SU-DHL-6 (cell line): ENCODE measurements around the gene NPTXR.

ENCODE experiments used
- H2AFZ ChIP-seq: fragments of 200-600 bp; sonication (generic); 2 replicates; pipeline ENCODE4 v1.6.1; 2014; ENCODE audit warnings: low read depth, mild to moderate bottlenecking, moderate library complexity, mixed read lengths, antibody characterized with exemption, low read length; ENCODE audit not compliant: severe bottlenecking
- H3F3A ChIP-seq: fragments of 200-600 bp; shearing (Covaris generic); 2 replicates; pipeline ENCODE4 v1.6.0; 2016; ENCODE audit warnings: antibody characterized with exemption, mild to moderate bottlenecking; ENCODE audit not compliant: insufficient read depth
- H3K27ac ChIP-seq: fragments of 200-600 bp; sonication (generic); 2 replicates; pipeline ENCODE4 v1.5.1; 2016; ENCODE audit warnings: low read depth, mild to moderate bottlenecking, low read length, moderate library complexity, mixed read lengths
- H3K27me3 ChIP-seq: fragments of 200-600 bp; sonication (generic), shearing (Covaris generic); 2 replicates; pipeline ENCODE4 v1.6.0; 2014; ENCODE audit warnings: mild to moderate bottlenecking, low read length
- H3K36me3 ChIP-seq: fragments of 200-600 bp; sonication (generic); 2 replicates; pipeline ENCODE4 v1.6.1; 2014; ENCODE audit warnings: mild to moderate bottlenecking, low read length, mixed read lengths
- H3K4me2 ChIP-seq: fragments of 300-600, 200-600 bp; shearing (Covaris generic), sonication (generic); 2 replicates; pipeline ENCODE4 v1.6.0; 2014; ENCODE audit warnings: low read length, low read depth, mild to moderate bottlenecking; ENCODE audit not compliant: poor library complexity, severe bottlenecking
- H3K4me3 ChIP-seq: fragments of 200-600 bp; sonication (generic); 2 replicates; pipeline ENCODE4 v1.5.1; 2014; ENCODE audit warnings: antibody characterized with exemption, low read length, mild to moderate bottlenecking, mixed read lengths; ENCODE audit not compliant: insufficient read depth, poor library complexity, severe bottlenecking
- H3K79me2 ChIP-seq: fragments of 200-600 bp; sonication (generic); 2 replicates; pipeline ENCODE4 v1.6.1; 2014; ENCODE audit warnings: mild to moderate bottlenecking, low read length, moderate library complexity; ENCODE audit not compliant: insufficient read depth
- H3K9ac ChIP-seq: fragments of 200-600 bp; sonication (generic); 2 replicates; pipeline ENCODE4 v1.7.0; 2014; ENCODE audit warnings: mild to moderate bottlenecking, low read length
- H3K9me2 ChIP-seq: fragments of 200-600 bp; sonication (generic); replicated peaks from 2 replicates; pipeline ENCODE4 v1.6.1; 2014; ENCODE audit warnings: low read length; ENCODE audit not compliant: insufficient read depth
- H3K9me3 ChIP-seq: fragments of 200-600 bp; sonication (generic); 2 replicates; pipeline ENCODE4 v1.6.1; 2014; ENCODE audit warnings: low read length, mixed read lengths; ENCODE audit not compliant: insufficient read depth
- H4K20me1 ChIP-seq: fragments of 200-600 bp; sonication (generic); 2 replicates; pipeline ENCODE4 v1.6.1; 2014; ENCODE audit warnings: low read depth, mild to moderate bottlenecking, antibody characterized with exemption, low read length, moderate library complexity, mixed read lengths
- EZH2phosphoT487 ChIP-seq: fragments of 200-600 bp; sonication (generic), shearing (Covaris generic); conservative IDR thresholded peaks from 2 replicates; pipeline ENCODE4 v1.6.1; 2018; ENCODE audit warnings: mild to moderate bottlenecking, antibody characterized with exemption, low read length, moderate library complexity, mixed read lengths
- TF ChIP-seq, protein P1 (sequence below): fragments of 200-600 bp; sonication (generic); IDR thresholded peaks from one replicate; pipeline ENCODE4 v1.5.1; 2017; ENCODE audit warnings: antibody characterized with exemption, mild to moderate bottlenecking, low read length, moderate library complexity; ENCODE audit not compliant: insufficient read depth, poor library complexity, severe bottlenecking

NPTXR gene

DNA sequence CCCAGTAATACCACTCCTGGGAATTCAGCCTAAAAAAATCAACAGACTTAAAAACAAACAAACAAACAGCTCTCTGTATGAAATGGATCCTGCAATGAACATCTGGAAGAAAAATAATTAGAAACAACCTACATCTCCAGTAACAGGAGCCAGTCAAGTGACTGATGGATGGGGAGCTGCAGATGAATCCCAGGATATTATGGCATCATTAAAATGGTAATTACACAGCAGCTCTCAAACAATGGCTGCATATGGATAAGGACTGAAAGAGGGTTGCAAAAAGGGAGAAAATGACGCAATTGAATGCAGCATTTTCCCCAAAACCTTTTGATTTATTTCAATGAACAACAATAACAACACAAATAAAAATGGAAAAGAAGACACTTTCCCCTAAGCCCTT is 4.1 kb downstream of the NPTXR start:
- no peak overlapping the region for H3K4me2 ChIP-seq
- H3K27ac ChIP-seq = no peak overlapping the region
- no peak overlapping the region for H2AFZ ChIP-seq
- no peaks in the 10 kb centered on the region for H3F3A ChIP-seq
- no peaks in the 10 kb centered on the region for H3K36me3 ChIP-seq
- H3K79me2 ChIP-seq = no peaks in the 10 kb centered on the region
- H3K9me2 ChIP-seq = no peaks in the 10 kb centered on the region
- H3K4me3 ChIP-seq = no peak overlapping the region
- no peaks in the 10 kb centered on the region for H3K27me3 ChIP-seq
- no peaks in the 10 kb centered on the region for H3K9me3 ChIP-seq
- H4K20me1 ChIP-seq = no peaks in the 10 kb centered on the region
- no peak overlapping the region for H3K9ac ChIP-seq
- no peak for TF ChIP-seq EZH2phosphoT487
- TF ChIP-seq, protein P1, sequence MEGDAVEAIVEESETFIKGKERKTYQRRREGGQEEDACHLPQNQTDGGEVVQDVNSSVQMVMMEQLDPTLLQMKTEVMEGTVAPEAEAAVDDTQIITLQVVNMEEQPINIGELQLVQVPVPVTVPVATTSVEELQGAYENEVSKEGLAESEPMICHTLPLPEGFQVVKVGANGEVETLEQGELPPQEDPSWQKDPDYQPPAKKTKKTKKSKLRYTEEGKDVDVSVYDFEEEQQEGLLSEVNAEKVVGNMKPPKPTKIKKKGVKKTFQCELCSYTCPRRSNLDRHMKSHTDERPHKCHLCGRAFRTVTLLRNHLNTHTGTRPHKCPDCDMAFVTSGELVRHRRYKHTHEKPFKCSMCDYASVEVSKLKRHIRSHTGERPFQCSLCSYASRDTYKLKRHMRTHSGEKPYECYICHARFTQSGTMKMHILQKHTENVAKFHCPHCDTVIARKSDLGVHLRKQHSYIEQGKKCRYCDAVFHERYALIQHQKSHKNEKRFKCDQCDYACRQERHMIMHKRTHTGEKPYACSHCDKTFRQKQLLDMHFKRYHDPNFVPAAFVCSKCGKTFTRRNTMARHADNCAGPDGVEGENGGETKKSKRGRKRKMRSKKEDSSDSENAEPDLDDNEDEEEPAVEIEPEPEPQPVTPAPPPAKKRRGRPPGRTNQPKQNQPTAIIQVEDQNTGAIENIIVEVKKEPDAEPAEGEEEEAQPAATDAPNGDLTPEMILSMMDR = no peak

DNA sequence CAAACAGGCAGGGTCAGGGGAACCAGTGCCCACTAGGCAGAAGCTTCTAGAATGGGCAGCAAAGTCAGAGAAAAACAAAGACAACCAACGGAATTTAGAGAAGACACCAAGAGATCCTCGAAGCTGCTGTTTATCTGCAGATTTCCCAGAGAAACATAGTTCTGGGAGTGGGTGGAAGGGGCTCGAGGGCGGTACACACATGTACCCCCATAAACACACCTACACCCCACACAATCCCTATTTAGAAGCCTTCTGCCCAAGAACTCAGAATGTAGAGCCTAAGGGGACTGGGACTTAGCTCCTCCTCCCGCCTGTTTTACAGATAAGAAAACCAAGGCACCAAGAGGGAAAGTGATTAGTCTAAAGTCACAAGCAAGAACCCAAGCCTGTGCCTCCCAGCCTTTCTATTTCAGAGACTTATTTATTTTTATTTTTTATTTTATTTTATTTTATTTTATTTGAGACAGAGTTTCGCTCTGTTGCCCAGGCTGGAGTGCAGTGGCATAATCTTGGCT is 6.4 kb downstream of the NPTXR start:
- Histone ChIP-seq H3K36me3 (no peaks in the 10 kb centered on the region), H3K9me3 (no peaks in the 10 kb centered on the region), H3K9me2 (no peaks in the 10 kb centered on the region), H3K4me2 (no peak overlapping the region), H4K20me1 (no peaks in the 10 kb centered on the region), H2AFZ (no peak overlapping the region), H3K4me3 (no peak overlapping the region), H3K27ac (no peak overlapping the region), H3K27me3 (no peaks in the 10 kb centered on the region), H3K9ac (no peak overlapping the region), H3K79me2 (no peaks in the 10 kb centered on the region), H3F3A (no peaks in the 10 kb centered on the region)
- TF ChIP-seq EZH2phosphoT487 = no peak
- TF ChIP-seq, protein P1 = no peak

DNA sequence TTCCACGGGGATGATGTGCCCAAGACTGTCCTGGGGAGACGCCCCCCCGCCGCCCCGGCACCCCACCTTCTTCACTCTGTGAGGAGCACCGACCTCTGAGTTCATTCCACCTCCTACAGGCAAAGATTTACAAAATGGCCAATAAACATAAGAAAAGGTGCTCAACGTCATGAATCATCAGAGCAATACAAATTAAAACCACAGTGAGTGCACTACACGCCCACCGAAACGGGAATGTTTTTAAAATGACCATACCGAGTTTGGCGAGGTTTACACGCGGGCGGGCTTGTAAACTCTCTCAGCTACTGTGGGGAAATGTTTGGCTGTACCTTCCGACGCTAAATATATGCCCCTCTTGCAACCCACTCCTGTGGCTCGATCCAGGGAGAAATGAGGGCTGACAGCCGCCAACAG is 7.9 kb downstream of the NPTXR start:
- no peaks in the 10 kb centered on the region for H3K9me3 ChIP-seq
- no peak overlapping the region for H3K9ac ChIP-seq
- H3K79me2 ChIP-seq = no peaks in the 10 kb centered on the region
- H3K4me2 ChIP-seq = no peak overlapping the region
- H3K27me3 ChIP-seq = no peaks in the 10 kb centered on the region
- no peaks in the 10 kb centered on the region for H4K20me1 ChIP-seq
- no peaks in the 10 kb centered on the region for H3K36me3 ChIP-seq
- H2AFZ ChIP-seq = no peak overlapping the region
- no peak for TF ChIP-seq EZH2phosphoT487
- TF ChIP-seq, protein P1 = no peak
- no peak overlapping the region for H3K4me3 ChIP-seq
- no peak overlapping the region for H3K27ac ChIP-seq
- no peaks in the 10 kb centered on the region for H3F3A ChIP-seq
- H3K9me2 ChIP-seq = no peaks in the 10 kb centered on the region
